ENCODE measurements around the gene TMEM132A.

DNA sequence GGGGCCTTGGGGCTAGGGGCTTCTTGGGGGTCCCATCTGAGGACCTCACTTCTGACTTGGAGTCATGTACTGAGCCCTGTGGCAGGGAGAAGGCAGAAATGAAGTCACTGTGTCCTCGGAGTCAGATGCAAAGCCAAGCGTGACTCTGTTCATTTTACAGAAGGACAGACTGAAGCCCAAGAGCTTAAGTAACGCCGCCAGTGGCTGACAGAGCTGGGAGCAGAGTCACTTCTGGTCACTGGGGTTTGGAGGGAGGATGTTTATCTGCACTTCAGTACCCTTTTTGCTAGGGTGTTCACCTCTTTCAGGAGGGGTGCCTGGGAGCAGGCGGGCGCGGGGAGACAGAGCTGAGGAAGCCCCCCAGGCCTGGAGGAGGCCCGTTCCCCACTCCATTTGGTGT lies 57.9 kb downstream of the TMEM132A start:
- TF ChIP-seq, protein P1, sequence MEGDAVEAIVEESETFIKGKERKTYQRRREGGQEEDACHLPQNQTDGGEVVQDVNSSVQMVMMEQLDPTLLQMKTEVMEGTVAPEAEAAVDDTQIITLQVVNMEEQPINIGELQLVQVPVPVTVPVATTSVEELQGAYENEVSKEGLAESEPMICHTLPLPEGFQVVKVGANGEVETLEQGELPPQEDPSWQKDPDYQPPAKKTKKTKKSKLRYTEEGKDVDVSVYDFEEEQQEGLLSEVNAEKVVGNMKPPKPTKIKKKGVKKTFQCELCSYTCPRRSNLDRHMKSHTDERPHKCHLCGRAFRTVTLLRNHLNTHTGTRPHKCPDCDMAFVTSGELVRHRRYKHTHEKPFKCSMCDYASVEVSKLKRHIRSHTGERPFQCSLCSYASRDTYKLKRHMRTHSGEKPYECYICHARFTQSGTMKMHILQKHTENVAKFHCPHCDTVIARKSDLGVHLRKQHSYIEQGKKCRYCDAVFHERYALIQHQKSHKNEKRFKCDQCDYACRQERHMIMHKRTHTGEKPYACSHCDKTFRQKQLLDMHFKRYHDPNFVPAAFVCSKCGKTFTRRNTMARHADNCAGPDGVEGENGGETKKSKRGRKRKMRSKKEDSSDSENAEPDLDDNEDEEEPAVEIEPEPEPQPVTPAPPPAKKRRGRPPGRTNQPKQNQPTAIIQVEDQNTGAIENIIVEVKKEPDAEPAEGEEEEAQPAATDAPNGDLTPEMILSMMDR (IDR thresholded peaks at IDR 0.05): no peak
- no peak for TF ChIP-seq POLR2A (IDR thresholded peaks at IDR 0.05)
